ENCODE data around the gene PARP4.
A peak's percentile ranks its signal among the peaks of the same experiment; 100 is the strongest.
"Not testable (repeated sequence)": the region's sequence is repeated elsewhere in the genome, so short reads cannot be mapped to it uniquely, and the experiment has no call there.

PARP4 gene

DNA sequence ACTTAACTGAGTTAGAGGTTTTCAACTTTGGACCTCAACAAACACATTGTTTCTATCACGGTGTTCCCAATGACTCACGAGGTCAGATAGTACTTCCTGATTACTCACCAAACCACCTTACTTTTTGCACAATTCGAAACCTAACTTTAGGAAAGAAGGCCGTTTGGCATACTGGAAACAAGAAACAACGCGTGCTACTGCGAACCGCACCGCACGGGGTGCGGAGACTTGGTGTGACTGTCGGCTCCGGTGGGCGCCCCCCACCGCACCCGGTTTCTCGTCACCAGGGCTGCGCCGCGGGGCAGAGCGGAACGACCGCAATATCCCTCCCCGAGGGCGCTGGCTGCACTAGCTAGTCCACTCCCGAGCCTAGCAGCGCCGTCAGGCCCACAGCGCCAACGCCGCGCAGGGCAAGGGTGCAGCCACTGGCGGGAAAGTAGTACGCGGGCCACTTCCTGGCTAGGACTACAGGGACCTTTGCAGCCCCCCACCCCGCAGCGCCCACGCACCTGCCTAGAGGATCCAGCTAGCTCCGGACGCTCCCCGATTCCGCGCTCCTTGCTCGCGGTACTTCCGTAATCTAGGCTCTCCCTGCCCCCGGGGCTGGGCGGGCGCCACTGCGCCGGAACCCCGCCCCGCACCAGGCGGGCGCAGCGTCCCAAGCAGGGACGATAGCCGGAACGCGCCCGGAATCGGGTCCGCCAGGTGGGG, at the start of gene PARP4:
TSS of gene PARP4 (minus strand) at position 582 of the 711 bp plus-strand sequence. CDS start 9,002 bp downstream, outside the sequence.
- peak; percentile 93 for DNase-seq

DNA sequence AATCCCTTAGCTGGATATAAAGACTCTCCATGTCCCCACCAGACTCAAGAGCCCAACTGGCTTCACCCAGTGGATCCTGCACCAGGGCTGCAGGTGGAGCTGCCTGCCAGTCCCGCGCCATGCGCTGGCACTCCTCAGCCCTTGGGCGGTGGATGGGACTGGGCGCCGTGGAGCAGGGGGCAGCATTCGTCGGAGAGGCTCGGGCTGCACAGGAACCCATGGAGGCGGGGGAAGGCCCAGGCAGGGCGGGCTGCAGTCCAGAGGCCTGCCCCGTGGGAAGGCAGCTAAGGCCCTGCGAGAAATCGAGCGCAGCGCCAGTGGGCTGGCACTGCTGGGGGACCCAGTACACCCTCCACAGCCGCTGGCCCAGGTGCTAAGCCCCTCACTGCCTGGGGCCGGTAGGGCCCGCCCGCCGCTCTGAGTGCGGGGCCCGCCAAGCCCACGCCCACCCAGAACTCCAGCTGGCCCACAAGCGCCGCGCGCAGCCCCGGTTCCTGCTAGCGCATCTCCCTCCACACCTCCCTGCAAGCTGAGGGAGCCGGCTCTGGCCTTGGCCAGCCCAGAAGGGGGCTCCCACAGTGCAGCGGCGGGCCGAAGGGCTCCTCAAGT, 48.1 kb upstream of the PARP4 start:
- not testable (repeated sequence) for DNase-seq

DNA sequence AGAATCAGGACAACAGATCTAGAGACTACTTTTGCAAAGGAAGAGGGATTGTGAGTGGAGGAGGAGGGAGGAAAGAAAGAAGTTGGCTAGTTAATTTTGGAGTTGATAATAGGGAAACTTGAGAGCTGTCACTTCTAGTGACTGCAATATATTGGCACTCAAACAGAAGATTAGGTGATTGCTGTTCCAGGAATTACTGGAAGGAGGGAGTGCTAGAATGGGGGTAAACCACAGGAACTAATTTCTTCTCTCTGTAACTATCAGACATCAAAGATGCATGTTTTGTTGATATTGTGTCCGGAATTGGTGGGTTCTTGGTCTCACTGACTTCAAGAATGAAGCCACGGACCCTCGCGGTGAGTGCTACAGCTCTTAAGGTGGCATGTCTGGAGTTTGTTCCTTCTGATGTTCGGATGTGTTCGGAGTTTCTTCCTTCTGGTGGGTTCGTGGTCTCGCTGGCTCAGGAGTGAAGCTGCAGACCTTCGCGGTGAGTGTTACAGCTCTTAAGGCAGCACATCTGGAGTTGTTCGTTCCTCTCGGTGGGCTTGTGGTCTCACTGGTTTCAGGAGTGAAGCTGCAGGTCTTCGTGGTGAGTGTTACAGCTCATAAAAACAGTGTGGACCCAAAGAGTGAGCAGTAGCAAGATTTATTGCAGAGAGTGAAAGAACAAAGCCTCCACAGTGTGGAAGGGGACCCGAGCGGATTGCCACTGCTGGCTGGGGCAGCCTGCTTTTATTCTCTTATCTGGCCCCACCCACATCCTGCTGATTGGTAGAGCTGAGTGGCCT, 47.0 kb upstream of the PARP4 start:
- not testable (repeated sequence) for DNase-seq

DNA sequence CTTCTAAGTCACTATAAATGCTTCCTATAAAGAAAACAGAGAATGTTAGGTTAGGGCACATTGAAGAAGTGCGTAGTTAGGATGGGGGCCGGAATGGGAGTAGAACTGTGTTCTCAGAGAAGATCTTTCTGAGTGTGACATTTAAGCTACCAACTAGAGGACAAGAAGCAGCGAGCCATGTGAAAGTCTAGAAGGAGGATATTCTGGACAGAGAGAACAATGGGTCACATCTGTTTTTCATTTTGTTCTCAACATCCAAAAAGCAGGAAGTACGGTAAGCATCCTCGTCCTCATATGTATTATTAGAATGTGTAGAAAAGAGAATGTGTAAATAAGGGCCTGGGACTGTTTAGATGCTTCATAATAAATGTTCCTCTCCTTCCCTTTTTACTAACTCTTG, 44.5 kb upstream of the PARP4 start:
- no peak for DNase-seq

DNA sequence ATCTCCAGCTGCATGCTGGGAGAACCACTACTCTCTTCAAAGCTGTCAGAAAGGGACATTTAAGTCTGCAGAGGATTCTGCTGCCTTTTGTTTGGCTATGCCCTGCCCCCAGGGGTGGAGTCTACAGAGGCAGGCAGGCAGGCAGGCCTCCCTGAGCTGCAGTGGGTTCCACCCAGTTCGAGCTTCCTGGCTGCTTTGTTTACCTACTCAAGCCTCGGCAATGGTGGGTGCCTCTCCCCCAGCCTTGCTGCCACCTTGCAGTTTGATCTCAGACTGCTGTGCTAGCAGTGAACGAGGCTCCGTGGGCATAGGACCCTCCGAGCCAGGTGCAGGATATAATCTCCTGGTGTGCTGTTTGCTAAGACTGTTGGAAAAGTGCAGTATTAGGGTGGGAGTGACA, 41.3 kb upstream of the PARP4 start:
- not testable (repeated sequence) for DNase-seq

DNA sequence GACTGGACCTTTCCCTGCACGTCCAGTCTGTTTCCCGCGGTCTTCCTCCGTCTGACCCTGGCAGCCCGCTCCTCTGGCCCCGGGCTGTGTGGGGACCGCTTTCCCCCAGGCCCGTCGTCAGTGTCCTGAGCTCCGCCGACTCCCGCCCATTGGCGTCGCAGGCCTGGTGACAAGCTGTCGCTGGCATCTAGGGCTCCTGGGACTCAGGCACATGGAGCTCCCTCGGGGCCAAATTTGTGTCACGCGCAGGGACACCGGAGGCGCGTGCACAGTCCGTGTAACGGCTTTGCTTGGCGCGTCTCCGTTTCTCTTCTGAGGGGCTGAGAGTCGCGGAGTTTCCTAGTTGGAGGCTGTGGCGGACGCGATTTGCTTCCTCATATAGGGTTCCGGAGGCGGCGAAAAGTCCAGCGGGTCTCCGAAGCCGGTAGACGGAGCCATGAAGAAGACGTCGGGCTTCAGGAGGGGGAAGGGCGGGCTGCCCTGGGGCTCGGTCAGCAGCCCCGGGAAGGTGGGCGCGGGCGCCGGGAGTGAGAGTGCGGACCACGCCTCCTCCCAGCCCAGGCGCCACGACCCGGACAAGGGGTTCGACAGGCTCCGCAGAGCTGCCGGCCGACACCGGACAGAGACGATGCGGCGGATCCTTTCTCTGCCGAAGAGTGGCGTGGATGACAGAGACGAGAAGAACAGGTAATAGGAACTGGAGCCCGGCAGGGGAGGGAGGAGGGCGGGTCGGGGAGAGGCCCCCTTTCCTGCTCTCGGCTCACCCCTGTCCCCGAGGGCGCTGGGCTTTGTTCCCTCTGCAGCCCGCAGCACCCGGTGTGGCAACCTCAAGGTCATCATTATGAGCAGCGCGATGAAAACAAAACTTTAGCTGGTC, 29.1 kb upstream of the PARP4 start:
- peak; percentile 86 for DNase-seq

DNA sequence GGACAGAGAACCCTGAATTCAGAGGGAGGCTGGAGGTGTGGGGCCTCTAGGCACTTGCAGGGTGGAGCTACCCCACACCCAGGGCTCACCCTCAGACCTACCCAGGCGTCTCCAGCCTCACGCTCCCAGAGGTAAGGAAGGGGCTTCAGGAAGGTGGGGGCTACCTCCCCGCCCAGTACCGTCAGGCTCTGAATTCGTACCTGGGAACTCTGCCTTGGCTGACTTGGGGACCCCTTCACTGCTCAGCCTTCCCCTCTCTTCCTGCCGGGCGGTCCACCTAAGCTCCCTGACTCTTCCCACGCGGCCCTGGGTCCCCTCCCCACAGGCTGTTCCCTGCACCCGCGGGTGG, 28.5 kb upstream of the PARP4 start:
- peak; percentile 49 for DNase-seq

DNA sequence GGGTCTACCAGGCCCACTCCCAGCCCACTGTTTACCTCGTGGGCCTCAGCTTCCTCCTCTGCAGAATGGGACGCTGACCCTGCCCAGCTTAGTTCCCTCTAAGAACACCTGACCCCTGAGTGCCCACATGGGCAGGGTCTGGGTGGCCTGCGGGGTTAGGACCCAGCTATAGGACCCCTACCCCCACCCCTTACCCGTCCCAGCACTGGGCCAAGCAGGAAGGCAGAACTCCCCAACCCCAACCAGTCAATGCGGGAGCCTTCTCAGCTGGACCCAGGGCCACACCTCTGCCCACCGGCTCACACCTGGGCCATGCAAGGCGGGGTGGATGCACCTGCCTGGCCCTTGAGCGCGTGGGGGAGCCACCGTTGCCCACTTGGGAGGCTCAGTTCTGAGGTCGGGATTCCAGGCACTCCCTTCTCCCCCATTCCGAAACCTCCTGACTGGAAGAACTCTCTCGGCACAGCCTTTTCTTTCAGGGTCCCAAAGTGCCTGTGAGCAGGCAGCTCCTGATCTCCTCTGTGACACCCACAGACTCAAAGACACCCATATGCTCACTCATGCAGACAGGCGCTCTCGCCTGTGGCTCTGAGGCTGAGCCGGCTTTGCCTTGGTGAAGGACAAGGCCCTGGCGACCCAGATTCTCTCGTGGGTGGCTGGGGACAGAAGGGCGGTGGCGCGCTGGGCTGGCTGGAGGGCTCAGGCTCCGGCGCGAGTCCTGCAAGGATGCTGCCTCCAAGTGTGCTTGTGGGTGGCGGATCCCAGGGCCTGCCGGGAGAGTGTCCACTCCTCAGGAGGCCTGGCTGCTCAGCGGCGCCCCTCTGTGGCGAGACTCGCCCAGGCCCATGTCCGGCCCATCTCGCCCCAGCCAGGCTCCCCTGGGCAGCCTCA, 27.9 kb upstream of the PARP4 start:
- DNase-seq, result no peak

DNA sequence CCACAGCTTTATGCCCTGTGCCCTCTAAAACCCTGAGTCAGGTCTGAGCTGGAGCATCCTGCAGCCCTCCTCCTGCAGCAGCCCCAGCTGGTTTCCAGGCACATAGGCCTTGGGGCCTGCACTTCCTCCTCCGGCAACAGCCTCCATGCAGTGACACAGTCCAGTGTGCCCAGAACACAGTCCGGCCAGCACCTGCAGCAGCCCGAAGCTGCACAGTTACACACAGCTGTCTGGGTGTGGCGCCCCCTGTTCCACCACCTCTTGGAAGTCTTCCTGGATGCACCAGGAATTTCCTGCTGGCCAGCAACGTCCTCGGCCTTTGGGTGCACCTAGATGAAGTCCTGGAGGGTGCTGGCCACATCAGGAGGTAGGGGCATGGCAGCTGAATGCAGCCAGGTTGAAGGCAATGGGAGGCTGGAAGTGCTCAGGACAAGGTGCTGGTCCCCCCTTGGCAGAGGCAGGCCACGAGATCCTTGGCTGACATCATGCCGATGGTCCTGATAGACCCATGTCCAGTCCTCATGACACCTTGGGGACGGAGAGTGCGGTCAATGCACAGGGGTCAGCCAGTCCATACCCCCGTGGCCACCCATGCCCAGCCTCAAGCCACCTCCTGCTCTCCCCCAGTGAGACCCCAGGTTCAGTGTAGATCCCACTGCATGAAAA, 27.1 kb upstream of the PARP4 start:
- no peak for DNase-seq

DNA sequence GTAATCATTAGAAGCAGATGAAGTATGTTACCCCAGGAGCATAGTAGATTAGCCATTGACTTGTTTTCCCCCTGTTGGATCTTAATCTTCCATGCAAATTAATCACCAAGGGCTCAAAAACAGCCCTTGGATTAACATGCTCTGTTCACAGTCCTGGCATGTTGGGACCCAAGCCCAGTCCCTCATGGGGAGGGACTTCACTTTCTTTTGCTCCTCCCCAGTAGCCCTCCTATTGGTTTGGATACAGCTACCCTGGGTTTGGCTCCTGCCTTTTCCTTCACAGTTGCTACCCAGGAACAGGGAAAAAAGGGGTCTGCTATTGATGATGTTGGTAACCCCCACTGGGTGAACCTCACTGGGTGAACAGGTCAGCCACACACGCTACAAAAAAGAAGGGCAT, 16.9 kb upstream of the PARP4 start:
- DNase-seq, result no peak

DNA sequence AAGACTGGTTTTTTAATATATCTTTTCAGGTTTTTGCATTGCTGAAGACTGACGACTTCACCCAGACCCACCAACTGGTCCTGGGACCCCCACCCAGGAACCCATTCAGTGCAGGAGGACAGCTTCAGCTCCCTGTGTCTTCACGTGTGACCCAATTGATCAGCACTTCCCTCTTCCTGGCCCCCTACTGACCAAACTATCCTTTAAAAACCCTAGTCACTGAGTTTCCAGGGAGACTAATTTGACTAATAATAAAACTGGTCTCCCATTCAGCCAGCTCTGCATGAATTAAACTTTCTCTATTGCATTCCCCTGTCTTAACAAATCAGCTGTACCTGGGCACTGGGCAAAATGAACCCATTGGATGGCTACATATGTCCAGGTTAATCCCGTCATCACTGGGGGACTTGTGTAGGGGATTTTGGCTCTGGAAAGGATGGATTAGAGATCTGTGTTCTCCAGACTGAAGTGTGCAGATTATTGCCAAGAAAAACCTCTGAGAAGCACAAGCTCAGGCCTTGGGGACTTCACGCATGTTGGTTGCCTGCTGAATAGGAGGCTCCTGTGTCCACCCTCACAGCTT, 16.3 kb upstream of the PARP4 start:
- DNase-seq, result no peak

DNA sequence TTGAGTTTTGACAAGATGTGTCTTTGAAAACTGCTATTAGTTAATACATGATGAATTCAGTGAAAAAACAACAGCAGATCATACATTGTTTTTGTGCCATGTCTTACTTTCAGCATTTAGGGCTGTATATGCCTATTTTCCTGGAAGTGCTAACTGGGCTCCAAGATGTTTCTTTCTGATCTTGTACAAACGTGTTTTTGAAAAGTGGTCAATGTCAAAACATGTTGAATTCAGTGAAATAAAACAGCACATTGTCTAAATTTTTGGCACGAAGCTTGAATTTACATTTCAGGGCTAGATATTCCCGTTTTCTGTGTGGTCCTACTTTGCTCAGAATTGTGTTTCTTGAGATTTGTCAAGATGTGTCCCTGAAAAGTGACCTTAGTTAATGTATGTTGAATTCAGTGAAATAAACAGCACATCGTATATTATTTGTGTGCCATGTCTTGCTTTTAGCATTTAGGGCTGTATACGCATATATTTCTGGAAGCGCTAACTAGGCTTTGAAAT, 14.7 kb upstream of the PARP4 start:
- DNase-seq, result no peak

DNA sequence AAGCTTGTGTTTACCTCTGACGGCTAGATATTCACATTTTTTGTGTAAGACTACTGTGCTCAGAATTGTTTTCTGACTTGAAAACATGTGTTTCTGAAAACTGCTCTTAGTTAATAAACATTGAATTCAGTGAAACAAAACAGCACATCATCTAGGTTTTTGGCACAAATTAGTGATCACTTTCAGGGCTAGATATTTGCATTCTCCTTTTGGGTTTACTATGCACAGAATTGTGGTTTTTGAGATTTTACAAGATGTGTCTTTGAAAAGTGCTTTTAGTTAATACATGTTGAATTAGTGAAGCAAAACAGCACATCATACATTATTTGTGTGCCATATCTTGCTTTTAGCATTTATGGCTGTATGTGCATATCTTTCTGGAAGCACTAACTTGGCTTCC, 8.2 kb upstream of the PARP4 start:
- no peak for DNase-seq

DNA sequence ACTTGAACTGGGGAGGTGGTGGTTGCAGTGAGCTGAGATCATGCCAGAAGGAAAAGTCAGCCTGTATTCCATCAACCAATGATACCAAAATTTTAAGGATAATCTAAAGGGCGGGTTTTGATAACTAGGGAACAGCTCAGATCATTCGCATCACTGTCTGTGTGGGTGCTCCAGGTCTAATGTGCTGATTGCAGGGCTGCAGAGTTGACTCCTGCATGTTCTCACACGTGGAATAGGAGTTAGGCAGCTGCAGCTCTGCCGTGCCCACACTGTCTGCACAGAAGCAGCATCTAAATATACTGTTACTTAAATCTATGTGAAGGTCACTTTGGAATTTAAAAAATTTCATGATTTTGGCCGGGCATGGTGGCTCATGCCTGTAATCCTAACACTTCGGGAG, 4.3 kb upstream of the PARP4 start:
- DNase-seq, result no peak

DNA sequence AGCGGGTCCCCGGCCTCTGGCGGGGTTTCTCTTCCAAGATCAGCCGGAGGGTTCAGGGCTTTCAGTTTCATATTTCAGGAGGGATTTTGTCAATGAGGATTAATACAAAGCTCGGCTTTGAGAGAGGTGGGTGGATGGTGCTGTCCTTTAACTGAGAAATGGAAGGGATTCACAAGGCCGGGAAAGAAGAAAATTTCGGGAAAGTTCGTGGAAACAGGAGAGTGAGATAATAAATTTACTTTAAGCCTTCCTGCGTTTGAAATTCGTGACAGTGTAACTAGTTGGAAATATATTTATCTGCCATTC, 283 bp upstream of the PARP4 start:
- no peak for DNase-seq

DNA sequence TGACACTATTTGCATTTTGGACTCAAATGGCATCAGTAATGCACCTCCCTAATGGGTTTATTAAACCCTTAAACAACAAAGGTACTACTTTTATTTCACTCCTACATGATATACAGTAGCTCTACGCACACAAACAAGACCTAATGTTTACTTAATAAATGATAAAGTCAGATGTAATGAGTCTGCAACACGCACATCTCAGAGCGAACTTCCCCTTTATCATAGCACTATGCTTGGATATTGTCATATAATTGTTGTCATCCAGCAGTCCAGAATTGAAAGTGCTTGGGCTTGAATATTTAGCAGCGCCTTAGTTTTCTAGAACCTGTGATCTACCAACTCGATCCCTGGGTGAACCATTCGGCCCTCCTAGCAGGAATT, 772 bp downstream of the PARP4 start:
- DNase-seq, result no peak

DNA sequence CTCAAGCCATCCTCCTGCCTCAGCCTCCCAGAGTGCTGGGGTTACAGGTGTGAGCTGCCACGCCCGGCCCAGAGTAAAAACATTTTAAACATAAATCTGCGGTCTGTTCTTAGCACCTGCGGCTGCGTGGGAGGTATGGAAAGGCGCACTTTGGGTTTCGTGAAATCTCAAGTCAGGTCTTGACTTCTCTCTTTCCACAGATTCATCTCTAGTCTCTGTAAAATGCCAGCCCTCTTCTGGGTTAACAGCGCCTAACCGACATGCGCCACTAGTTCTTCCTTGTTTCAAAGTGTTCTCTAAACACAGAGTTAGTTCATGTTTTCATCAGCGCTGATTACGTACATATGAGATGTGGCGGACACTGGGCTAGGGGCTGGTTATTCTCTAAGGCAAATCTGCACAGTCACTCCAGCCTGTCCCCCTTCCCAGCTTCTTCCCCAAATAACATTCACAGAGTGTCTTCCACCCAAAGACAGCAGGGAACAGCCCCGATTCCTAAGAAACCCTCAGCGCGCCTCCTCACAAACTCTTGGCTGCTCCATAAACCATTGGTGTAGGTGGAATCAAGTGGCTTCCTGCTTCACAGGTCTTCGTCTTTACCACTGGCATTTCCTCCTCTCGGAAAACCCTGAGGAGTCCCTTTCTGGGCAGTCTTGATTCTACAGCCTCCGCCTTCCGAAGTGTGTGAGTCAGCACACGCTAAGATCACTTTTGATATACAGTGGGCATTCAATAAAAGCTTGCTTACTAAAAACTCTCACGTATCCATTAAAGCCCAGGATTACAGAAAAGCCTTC, 1.4 kb downstream of the PARP4 start:
- peak; percentile 3 for DNase-seq

DNA sequence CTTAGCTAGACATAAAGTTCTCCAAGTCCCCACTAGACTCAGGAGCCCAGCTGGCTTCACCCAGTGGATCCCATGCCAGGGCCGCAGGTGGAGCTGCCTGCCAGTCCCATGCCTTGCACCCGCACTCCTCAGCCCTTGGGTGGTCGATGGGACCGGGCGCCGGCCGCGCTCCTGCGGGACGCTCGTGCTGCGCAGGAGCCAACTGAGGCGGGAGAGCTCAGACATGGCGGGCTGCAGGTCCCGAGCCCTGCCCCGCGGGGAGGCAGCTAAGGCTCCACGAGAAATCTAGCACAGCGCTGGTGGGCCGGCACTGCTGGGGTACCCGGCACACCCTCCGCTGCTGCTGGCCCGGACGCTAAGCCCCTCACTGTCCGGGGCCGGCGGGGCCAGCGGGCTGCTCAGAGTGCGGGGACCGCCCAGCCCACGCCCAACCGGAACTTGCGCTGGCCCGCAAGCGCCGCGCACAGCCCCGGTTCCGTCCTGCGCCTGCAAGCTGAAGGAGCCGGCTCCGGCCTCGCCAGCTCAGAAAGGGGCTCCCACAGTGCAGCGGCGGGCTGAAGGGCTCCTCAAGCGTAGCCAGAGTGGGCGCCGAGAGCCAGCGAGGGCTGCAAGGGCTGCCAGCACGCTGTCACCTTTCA, 5.8 kb downstream of the PARP4 start:
- DNase-seq, result no peak

DNA sequence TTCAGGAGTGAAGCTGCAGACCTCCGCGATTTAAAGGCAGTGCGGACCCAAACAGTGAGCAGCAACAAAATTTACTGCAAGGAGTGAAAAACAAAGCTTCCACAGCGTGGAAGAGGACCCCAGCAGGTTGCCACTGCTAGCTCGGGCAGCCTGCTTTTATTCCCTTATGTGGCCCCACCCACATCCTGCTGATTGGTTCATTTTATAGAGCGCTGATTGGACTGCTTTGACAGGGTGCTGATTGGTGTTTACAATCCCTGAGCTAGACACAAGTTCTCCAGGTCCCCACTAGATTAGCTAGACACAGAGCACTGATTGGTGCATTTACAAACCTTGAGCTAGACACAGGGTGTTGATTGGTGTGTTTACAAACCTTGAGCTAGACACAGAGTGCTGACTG, 6.3 kb downstream of the PARP4 start:
- DNase-seq, result not testable (repeated sequence)

DNA sequence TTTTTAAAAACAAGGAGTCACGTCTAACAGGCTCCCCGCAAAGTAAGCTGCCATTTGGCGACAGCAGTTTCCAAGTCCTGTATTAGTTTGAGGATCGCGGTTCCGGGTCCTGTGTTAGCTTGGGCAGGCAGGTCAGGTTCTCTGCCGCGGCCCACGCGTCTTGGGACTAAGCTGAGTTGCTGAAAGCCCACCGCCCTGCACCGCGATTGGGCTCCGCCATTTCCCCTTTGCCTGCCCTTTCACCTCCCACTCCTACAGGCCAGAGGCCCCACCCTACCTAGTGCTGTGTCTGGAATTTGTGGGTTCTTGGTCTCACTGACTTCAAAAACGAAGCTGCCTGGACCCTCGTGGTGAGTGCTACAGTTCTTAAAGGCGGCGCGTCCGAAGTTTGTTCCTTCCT, 6.8 kb downstream of the PARP4 start:
- DNase-seq, result no peak

All from retina (tissue), 1 donor.